Measurements from ENCODE around the gene DHX35.
A peak's percentile ranks its signal among the peaks of the same experiment; 100 is the strongest.

The DHX35 gene

GRCh38 chr20:39044501-39044900 lies 82.4 kb downstream of the DHX35 start:
- TF ChIP-seq CTCF (conservative IDR thresholded peaks at IDR 0.05): no peak
- H3K27ac ChIP-seq: no peak overlapping the region

- TF ChIP-seq CTCF (conservative IDR thresholded peaks at IDR 0.05): no peak
- H3K27ac ChIP-seq: no peak overlapping the region
Observed at GRCh38 chr20:39045676-39046075, 83.5 kb downstream of the DHX35 start.

DNA sequence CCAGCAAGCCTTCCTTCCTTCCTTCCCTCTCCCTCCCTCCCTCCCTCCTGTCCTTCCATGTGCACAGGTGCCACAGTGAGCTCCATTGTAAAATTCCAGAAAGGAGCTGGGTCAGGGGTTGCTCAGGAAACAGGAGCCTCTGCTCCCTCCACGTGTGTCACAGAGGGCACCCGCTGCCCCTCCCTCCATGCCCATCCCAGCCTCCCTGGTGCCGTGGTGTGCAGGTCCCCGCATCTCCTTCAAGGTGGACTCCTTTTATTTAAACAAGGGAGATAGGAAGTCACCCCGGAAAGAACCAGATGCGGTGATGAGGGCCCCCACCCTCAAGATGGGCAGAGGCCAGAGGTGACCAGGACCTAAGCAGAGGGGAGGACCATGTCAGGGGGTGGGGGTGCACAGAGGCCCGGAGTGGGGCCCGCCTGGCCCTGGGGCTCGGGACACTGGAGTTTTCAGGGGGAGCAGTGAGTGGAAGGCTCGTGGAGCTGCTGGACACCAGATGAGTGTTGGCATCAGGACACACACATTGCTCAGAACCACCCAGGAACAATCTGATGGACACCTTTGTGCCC lies 85.4 kb downstream of the DHX35 start:
- no peak for TF ChIP-seq CTCF (conservative IDR thresholded peaks at IDR 0.05)
- no peak overlapping the region for H3K27ac ChIP-seq

- H3K27ac ChIP-seq: no peak overlapping the region
- peak; percentile 99 for TF ChIP-seq CTCF (conservative IDR thresholded peaks at IDR 0.05)
Observed at GRCh38 chr20:39048000-39048696, 86.0 kb downstream of the DHX35 start.

GRCh38 chr20:39049148-39049547 lies 87.0 kb downstream of the DHX35 start:
- TF ChIP-seq CTCF (conservative IDR thresholded peaks at IDR 0.05): no peak
- H3K27ac ChIP-seq: peak overlapping the region; percentile 68; the same call in 1 of the 2 replicates

GRCh38 chr20:39049684-39050554 lies 87.8 kb downstream of the DHX35 start:
- peak overlapping the region; percentile 68; the same call in 1 of the 2 replicates for H3K27ac ChIP-seq
- TF ChIP-seq CTCF (conservative IDR thresholded peaks at IDR 0.05): peak; percentile 99

GRCh38 chr20:39050555-39050902 lies 88.4 kb downstream of the DHX35 start:
- H3K27ac ChIP-seq: peak overlapping the region; percentile 68; the same call in 1 of the 2 replicates
- no peak for TF ChIP-seq CTCF (conservative IDR thresholded peaks at IDR 0.05)
